Measurements from ENCODE around the gene SLC6A8.

- no peak for TF ChIP-seq POLR2A (IDR thresholded peaks at IDR 0.05; ENCODE audit: low read length)
- TF ChIP-seq GATA1 (IDR thresholded peaks at IDR 0.05; ENCODE audit: low read depth, low read length) = no peak
These were observed 12.7 kb downstream of the SLC6A8 start for GRCh38 chrX:153700376-153700945.

All from erythroblast (primary cell).